KMS-11 (cell line): Measurements from ENCODE around the gene SREBF1.

ENCODE experiments used
- H2AFZ ChIP-seq: fragments of 200-600 bp; sonication (generic); 2 replicates; pipeline ENCODE4 v1.6.1; 2016; ENCODE audit warnings: antibody characterized with exemption, mixed run types, low read depth
- H3K27ac ChIP-seq: fragments of 200-600 bp; sonication (generic); 2 replicates; pipeline ENCODE4 v1.6.1; 2016; ENCODE audit warnings: mild to moderate bottlenecking, mixed run types
- H3K27me3 ChIP-seq: fragments of 200-600 bp; sonication (generic); 2 replicates; pipeline ENCODE4 v1.6.1; 2017; ENCODE audit warnings: mild to moderate bottlenecking, low read depth, mixed run types, moderate library complexity; ENCODE audit not compliant: insufficient read depth
- H3K36me3 ChIP-seq: fragments of 200-600 bp; sonication (generic); 2 replicates; pipeline ENCODE4 v1.6.1; 2017; ENCODE audit warnings: mild to moderate bottlenecking, mixed run types; ENCODE audit not compliant: insufficient read depth
- H3K4me1 ChIP-seq: fragments of 200-600 bp; sonication (generic); 2 replicates; pipeline ENCODE4 v1.6.1; 2016; ENCODE audit warnings: mild to moderate bottlenecking, low read depth, mixed run types; ENCODE audit not compliant: poor library complexity, severe bottlenecking
- H3K4me2 ChIP-seq: fragments of 200-600 bp; sonication (generic); 2 replicates; pipeline ENCODE4 v1.7.0; 2016; ENCODE audit warnings: mild to moderate bottlenecking, mixed run types
- H3K4me3 ChIP-seq: fragments of 200-600 bp; sonication (generic); IDR thresholded peaks from 2 replicates; pipeline ENCODE4 v1.6.1; 2017; ENCODE audit warnings: low read depth, low read length, mixed read lengths; ENCODE audit not compliant: insufficient read depth
- H3K79me2 ChIP-seq: fragments of 200-600 bp; sonication (generic); 2 replicates; pipeline ENCODE4 v1.6.1; 2016; ENCODE audit warnings: low read depth, mixed run types; ENCODE audit not compliant: insufficient read depth
- H3K9ac ChIP-seq: fragments of 200-600 bp; sonication (generic); 2 replicates; pipeline ENCODE4 v1.6.1; 2016; ENCODE audit warnings: mild to moderate bottlenecking, mixed run types
- H4K20me1 ChIP-seq: fragments of 200-600 bp; sonication (generic); 2 replicates; pipeline ENCODE4 v1.6.1; 2016; ENCODE audit warnings: mild to moderate bottlenecking, mixed run types; ENCODE audit not compliant: insufficient read depth
- TF ChIP-seq, protein P1 (sequence below): fragments of 200-600 bp; sonication (generic); conservative IDR thresholded peaks from 2 replicates; pipeline ENCODE4 v1.6.1; 2017; ENCODE audit warnings: low read depth, mild to moderate bottlenecking, antibody characterized with exemption, low read length, moderate library complexity, mixed read lengths

Gene SREBF1

DNA sequence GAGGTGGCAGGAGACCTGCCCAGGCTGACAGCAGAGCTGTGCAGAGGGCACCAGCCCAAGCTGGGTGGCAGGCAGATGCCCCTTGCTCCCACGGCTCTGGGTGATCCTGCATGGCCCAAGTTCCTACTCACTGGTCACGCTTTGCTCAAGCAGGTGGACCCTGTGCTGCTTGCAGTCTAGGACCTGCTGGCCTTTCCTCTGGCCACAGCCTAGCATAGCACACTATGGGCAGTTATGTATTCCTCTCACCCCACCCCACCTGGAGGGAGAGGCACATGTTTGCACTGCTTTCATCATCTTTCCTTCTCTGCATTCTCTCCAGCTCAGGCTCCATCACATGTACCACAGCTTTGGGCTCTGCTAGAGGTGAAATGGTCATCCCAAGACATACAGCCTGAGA is 19.6 kb upstream of the SREBF1 start:
- no peaks in the 10 kb centered on the region for H4K20me1 ChIP-seq
- no peak overlapping the region for H2AFZ ChIP-seq
- H3K27ac ChIP-seq, result no peak overlapping the region
- no peak overlapping the region for H3K4me2 ChIP-seq
- no peaks in the 10 kb centered on the region for H3K27me3 ChIP-seq
- no peak overlapping the region for H3K4me3 ChIP-seq
- TF ChIP-seq, protein P1, sequence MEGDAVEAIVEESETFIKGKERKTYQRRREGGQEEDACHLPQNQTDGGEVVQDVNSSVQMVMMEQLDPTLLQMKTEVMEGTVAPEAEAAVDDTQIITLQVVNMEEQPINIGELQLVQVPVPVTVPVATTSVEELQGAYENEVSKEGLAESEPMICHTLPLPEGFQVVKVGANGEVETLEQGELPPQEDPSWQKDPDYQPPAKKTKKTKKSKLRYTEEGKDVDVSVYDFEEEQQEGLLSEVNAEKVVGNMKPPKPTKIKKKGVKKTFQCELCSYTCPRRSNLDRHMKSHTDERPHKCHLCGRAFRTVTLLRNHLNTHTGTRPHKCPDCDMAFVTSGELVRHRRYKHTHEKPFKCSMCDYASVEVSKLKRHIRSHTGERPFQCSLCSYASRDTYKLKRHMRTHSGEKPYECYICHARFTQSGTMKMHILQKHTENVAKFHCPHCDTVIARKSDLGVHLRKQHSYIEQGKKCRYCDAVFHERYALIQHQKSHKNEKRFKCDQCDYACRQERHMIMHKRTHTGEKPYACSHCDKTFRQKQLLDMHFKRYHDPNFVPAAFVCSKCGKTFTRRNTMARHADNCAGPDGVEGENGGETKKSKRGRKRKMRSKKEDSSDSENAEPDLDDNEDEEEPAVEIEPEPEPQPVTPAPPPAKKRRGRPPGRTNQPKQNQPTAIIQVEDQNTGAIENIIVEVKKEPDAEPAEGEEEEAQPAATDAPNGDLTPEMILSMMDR, result no peak
- no peaks in the 10 kb centered on the region for H3K79me2 ChIP-seq
- no peaks in the 10 kb centered on the region for H3K36me3 ChIP-seq
- peaks cover 48% of the 10 kb centered on the region for H3K4me1 ChIP-seq
- no peak overlapping the region for H3K9ac ChIP-seq

DNA sequence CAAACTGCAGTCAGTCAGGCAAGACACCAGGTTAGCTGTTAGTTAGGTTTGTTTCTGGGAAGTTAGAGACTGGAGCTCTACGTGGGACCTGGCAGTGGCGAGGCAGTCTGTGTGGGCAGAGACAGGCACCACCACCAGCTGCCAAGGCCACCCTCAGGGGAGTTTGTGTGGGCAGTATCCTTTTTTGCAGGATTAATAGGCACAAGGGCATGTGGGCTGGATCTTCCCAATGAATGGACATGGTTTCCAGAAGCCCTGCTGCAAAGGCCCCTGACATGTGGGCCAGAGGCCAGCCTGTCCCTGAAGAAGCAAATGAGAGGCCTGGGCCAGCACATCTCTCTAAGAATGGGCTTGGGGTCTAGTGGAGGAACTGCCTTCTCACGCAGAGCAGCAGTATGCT is 19.2 kb upstream of the SREBF1 start:
- peaks cover 52% of the 10 kb centered on the region for H3K4me1 ChIP-seq
- H4K20me1 ChIP-seq, result no peaks in the 10 kb centered on the region
- H3K27ac ChIP-seq, result no peak overlapping the region
- no peak overlapping the region for H3K4me2 ChIP-seq
- H3K27me3 ChIP-seq, result no peaks in the 10 kb centered on the region
- TF ChIP-seq, protein P1, result no peak
- H3K36me3 ChIP-seq, result no peaks in the 10 kb centered on the region
- H3K4me3 ChIP-seq, result no peak overlapping the region
- no peak overlapping the region for H3K9ac ChIP-seq
- H3K79me2 ChIP-seq, result no peaks in the 10 kb centered on the region
- H2AFZ ChIP-seq, result no peak overlapping the region

DNA sequence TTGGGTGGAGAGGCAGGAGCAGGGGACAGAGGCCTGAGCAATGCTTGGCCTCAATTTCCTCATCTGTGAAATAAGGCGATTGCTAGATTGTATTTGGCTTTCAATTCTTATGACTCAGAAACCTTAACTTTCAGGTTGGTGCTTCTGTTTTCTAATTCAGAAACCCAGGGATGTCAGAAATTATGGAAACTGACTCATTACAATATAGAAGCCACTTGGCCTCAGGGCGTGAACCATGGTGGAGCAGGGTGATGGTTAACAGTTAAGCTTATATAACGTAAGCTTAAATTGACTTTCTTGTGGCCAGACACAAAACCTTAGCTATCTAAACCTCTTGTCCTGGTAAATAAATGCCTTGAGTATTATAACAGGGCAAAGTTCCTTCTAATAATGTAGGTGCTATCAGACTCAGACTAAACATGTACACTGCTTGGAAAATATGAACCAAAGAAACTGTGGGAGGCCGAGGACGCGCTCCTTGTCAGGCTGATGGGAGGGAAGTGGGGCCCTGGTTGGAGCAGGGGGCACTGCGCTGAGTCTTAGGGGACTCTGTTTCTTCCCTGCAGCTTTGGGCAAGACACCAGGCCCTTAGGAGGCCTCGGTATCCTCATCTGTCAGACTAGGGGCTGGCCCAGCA is 17.1 kb upstream of the SREBF1 start:
- Histone ChIP-seq H3K27me3 (no peaks in the 10 kb centered on the region), H3K9ac (no peak overlapping the region), H3K36me3 (no peaks in the 10 kb centered on the region), H3K27ac (no peak overlapping the region), H3K4me1 (peaks cover 66% of the 10 kb centered on the region), H4K20me1 (no peaks in the 10 kb centered on the region), H3K79me2 (no peaks in the 10 kb centered on the region), H3K4me3 (no peak overlapping the region), H2AFZ (no peak overlapping the region), H3K4me2 (no peak overlapping the region)
- TF ChIP-seq, protein P1, result no peak

DNA sequence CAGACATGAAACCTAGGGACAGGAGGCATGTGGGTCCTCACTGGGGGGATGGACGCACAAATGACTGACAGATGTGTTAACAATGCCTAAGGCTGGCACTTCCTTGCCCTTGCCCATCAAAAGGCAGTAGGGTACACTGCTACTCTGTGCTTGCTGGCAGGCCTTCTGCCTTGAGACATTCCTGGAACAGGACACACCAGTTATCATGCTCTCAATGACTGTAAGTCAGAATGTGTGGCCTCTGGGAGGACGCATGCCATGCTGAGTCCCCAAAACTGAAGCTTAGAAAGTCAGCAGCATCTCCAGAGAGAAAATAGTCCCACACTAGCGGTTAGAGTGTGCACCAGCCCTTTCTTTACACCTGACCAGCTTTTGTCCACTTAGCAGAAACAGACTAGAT is 16.1 kb upstream of the SREBF1 start:
- Histone ChIP-seq H3K36me3 (no peaks in the 10 kb centered on the region), H4K20me1 (no peaks in the 10 kb centered on the region), H3K4me3 (no peak overlapping the region), H3K9ac (no peak overlapping the region), H3K27ac (no peak overlapping the region), H2AFZ (no peak overlapping the region), H3K27me3 (no peaks in the 10 kb centered on the region), H3K4me2 (no peak overlapping the region), H3K79me2 (no peaks in the 10 kb centered on the region), H3K4me1 (peaks cover 75% of the 10 kb centered on the region)
- TF ChIP-seq, protein P1, result no peak
